ENCODE results near the gene PHF21B. TPM values are rescaled to one million over a fixed set of nuclear protein-coding genes. Genes with fewer than 3 reads are reported as not detected.

Gene PHF21B
- total and polyA plus RNA-seq, 2 donors (not counting 3 experiments of a cell fraction or from before 2014, with no cell fraction given): not detected

GRCh38 chr22:44861245-44861644 lies 148.6 kb downstream of the PHF21B start:
- no peaks in the 10 kb centered on the region for H3K9me1 ChIP-seq (replicated peaks; ENCODE audit: control insufficient read depth, extremely low read depth, insufficient read depth, low read length)
- H3K79me2 ChIP-seq (ENCODE audit: control insufficient read depth, insufficient read depth, low read length): no peaks in the 10 kb centered on the region
- POLR2A ChIA-PET: no interaction called here
- H3K9me3 ChIP-seq (replicated peaks; ENCODE audit: control insufficient read depth, insufficient read depth, low read length): peaks cover 5% of the 10 kb centered on the region
- no peak for DNase-seq (ENCODE audit: low read depth, low spot score)
- no peak overlapping the region for H2AFZ ChIP-seq (ENCODE audit: low read depth, low read length)
- CTCF ChIA-PET: no interaction called here
- H3K4me2 ChIP-seq (ENCODE audit: insufficient read depth, low read length): no peak overlapping the region
- intact Hi-C loops (cut with micrococcal nuclease): no loop called here
- no peak for TF ChIP-seq EZH2 (IDR thresholded peaks at IDR 0.05; ENCODE audit: borderline replicate concordance, low read depth, low read length, severe bottlenecking)
- no peak for TF ChIP-seq GATA2 (IDR thresholded peaks at IDR 0.05; ENCODE audit: insufficient read depth, insufficient read length, low read depth, low read length)
- BruUV-seq (replicated peaks): no TSS peak
- no peak overlapping the region for H3K9ac ChIP-seq (replicated peaks; ENCODE audit: extremely low read depth, insufficient read depth, low read length)
- H3K27ac ChIP-seq (ENCODE audit: insufficient read depth, low read depth, low read length): no peak overlapping the region
- H3K27me3 ChIP-seq (ENCODE audit: control insufficient read depth in 2 of 2, insufficient read depth in 2 of 2, low read length in 2 of 2): no peaks in the 10 kb centered on the region
- H3K36me3 ChIP-seq (ENCODE audit: control insufficient read depth in 2 of 2, extremely low read depth in 1 of 2, insufficient read depth in 2 of 2, low read length in 2 of 2): no peaks in the 10 kb centered on the region
- dilution Hi-C loops (cut with MboI; ENCODE audit: extremely low pct_ligation_motif_present, low sequenced_read_pairs): no loop called here
- no peaks in the 10 kb centered on the region for H4K20me1 ChIP-seq (replicated peaks; ENCODE audit: control insufficient read depth, extremely low read depth, insufficient read depth, low read length)
- no peaks in the 10 kb centered on the region for H3K4me1 ChIP-seq (ENCODE audit: control insufficient read depth, extremely low read depth, insufficient read depth, low read length)
- no peak for FAIRE-seq
- H3K4me3 ChIP-seq (replicated peaks in 1 of 3; ENCODE audit: insufficient read depth in 1 of 3, low read depth in 1 of 3, low read length in 3 of 3): no peak overlapping the region

DNA sequence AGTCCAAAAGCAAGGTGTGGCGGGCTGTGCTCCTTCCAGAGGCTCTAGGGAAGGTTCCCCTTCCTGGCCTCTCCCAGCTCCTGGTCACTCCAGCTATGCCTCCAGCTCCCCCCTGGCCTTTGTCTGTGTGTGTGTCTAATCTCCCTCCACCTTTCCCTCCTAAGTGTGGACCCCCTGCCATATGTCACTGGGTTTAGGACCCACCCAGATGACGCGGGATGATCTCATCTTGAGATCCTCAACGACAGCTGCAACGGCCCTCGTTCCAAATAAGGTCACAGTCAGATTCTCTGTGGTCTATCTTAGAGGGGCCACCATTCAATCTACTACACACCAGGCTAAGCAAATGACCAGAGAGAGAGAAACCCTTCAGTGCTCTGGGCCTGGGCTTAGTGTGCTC lies 149.5 kb downstream of the PHF21B start:
- Histone ChIP-seq H3K4me3 (replicated peaks in 1 of 3; ENCODE audit: insufficient read depth in 1 of 3, low read depth in 1 of 3, low read length in 3 of 3) (no peak overlapping the region), H4K20me1 (replicated peaks; ENCODE audit: control insufficient read depth, extremely low read depth, insufficient read depth, low read length) (no peaks in the 10 kb centered on the region), H3K27ac (ENCODE audit: insufficient read depth, low read depth, low read length) (no peak overlapping the region), H3K4me1 (ENCODE audit: control insufficient read depth, extremely low read depth, insufficient read depth, low read length) (no peaks in the 10 kb centered on the region), H3K9me1 (replicated peaks; ENCODE audit: control insufficient read depth, extremely low read depth, insufficient read depth, low read length) (no peaks in the 10 kb centered on the region), H3K9me3 (replicated peaks; ENCODE audit: control insufficient read depth, insufficient read depth, low read length) (peaks cover 5% of the 10 kb centered on the region), H3K36me3 (ENCODE audit: control insufficient read depth in 2 of 2, extremely low read depth in 1 of 2, insufficient read depth in 2 of 2, low read length in 2 of 2) (no peaks in the 10 kb centered on the region), H3K27me3 (ENCODE audit: control insufficient read depth in 2 of 2, insufficient read depth in 2 of 2, low read length in 2 of 2) (no peaks in the 10 kb centered on the region), H3K79me2 (ENCODE audit: control insufficient read depth, insufficient read depth, low read length) (no peaks in the 10 kb centered on the region), H3K4me2 (ENCODE audit: insufficient read depth, low read length) (no peak overlapping the region), H2AFZ (ENCODE audit: low read depth, low read length) (no peak overlapping the region), H3K9ac (replicated peaks; ENCODE audit: extremely low read depth, insufficient read depth, low read length) (no peak overlapping the region)
- no TSS peak for BruUV-seq (replicated peaks)
- ChIA-PET POLR2A (no interaction called here), CTCF (no interaction called here)
- no peak for FAIRE-seq
- TF ChIP-seq, protein P1, sequence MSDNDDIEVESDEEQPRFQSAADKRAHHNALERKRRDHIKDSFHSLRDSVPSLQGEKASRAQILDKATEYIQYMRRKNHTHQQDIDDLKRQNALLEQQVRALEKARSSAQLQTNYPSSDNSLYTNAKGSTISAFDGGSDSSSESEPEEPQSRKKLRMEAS (IDR thresholded peaks at IDR 0.05; ENCODE audit: insufficient read depth, insufficient read length): no peak
- no peak for TF ChIP-seq POLR2A (IDR thresholded peaks at IDR 0.05; ENCODE audit: low read depth, low read length)
- TF ChIP-seq EZH2 (IDR thresholded peaks at IDR 0.05; ENCODE audit: borderline replicate concordance, low read depth, low read length, severe bottlenecking): no peak
- no peak for TF ChIP-seq MYC (IDR thresholded peaks at IDR 0.05; ENCODE audit: low read depth, low read length)
- DNase-seq (ENCODE audit: low read depth, low spot score): no peak
- dilution Hi-C loops (cut with MboI; ENCODE audit: extremely low pct_ligation_motif_present, low sequenced_read_pairs): no loop called here
- intact Hi-C loops (cut with micrococcal nuclease): no loop called here
